ENCODE data around the gene PTPRA.

PTPRA gene

GRCh38 chr20:3038454-3038853 is 165.2 kb downstream of the PTPRA start:
- no peaks in the 10 kb centered on the region for H4K20me1 ChIP-seq (ENCODE audit: control insufficient read depth, insufficient read depth, low read depth, low read length)
- H3K4me2 ChIP-seq (ENCODE audit: low read length), result no peak overlapping the region
- H3F3A ChIP-seq (ENCODE audit: control insufficient read depth, insufficient read depth), result 0 out of 2 replicates have a peak, but pooled peaks cover 4% of the 10 kb centered on the region
- no peaks in the 10 kb centered on the region for H3K4me1 ChIP-seq (ENCODE audit: control insufficient read depth, low read length)
- H3K79me2 ChIP-seq (ENCODE audit: control insufficient read depth, low read length), result no peaks in the 10 kb centered on the region
- H3K9me3 ChIP-seq (ENCODE audit: control insufficient read depth, insufficient read depth, low read length), result no peaks in the 10 kb centered on the region
- TF ChIP-seq CTCF (IDR thresholded peaks at IDR 0.05; ENCODE audit: low read depth, low read length, poor library complexity, severe bottlenecking) (no peak), EZH2phosphoT487 (IDR thresholded peaks at IDR 0.05; ENCODE audit: borderline replicate concordance, low read length) (no peak)
- no peak overlapping the region for H3K27ac ChIP-seq (ENCODE audit: low read depth, low read length)
- no peak overlapping the region for H3K4me3 ChIP-seq (ENCODE audit: low read length)
- H3K36me3 ChIP-seq (ENCODE audit: control insufficient read depth, low read length), result peaks cover 50% of the 10 kb centered on the region
- no peaks in the 10 kb centered on the region for H3K27me3 ChIP-seq (ENCODE audit: control insufficient read depth, low read length)
- H3K9me2 ChIP-seq (replicated peaks; ENCODE audit: control insufficient read depth, low read length), result no peaks in the 10 kb centered on the region

GRCh38 chr20:3039426-3039825 is 166.1 kb downstream of the PTPRA start:
- H3K4me2 ChIP-seq (ENCODE audit: low read length), result no peak overlapping the region
- peaks cover 50% of the 10 kb centered on the region for H3K36me3 ChIP-seq (ENCODE audit: control insufficient read depth, low read length)
- H3K9me2 ChIP-seq (replicated peaks; ENCODE audit: control insufficient read depth, low read length), result no peaks in the 10 kb centered on the region
- no peaks in the 10 kb centered on the region for H3K4me1 ChIP-seq (ENCODE audit: control insufficient read depth, low read length)
- no peaks in the 10 kb centered on the region for H3K79me2 ChIP-seq (ENCODE audit: control insufficient read depth, low read length)
- no peak overlapping the region for H3K4me3 ChIP-seq (ENCODE audit: low read length)
- no peaks in the 10 kb centered on the region for H3K27me3 ChIP-seq (ENCODE audit: control insufficient read depth, low read length)
- no peak for TF ChIP-seq EZH2phosphoT487 (IDR thresholded peaks at IDR 0.05; ENCODE audit: borderline replicate concordance, low read length)
- no peak overlapping the region for H3K27ac ChIP-seq (ENCODE audit: low read depth, low read length)
- H3K9me3 ChIP-seq (ENCODE audit: control insufficient read depth, insufficient read depth, low read length), result no peaks in the 10 kb centered on the region
- no peaks in the 10 kb centered on the region for H4K20me1 ChIP-seq (ENCODE audit: control insufficient read depth, insufficient read depth, low read depth, low read length)
- 0 out of 2 replicates have a peak, but pooled peaks cover 4% of the 10 kb centered on the region for H3F3A ChIP-seq (ENCODE audit: control insufficient read depth, insufficient read depth)

GRCh38 chr20:3040086-3040485 is 166.8 kb downstream of the PTPRA start:
- no peak overlapping the region for H3K4me2 ChIP-seq (ENCODE audit: low read length)
- H3F3A ChIP-seq (ENCODE audit: control insufficient read depth, insufficient read depth), result 0 out of 2 replicates have a peak, but pooled peaks cover 4% of the 10 kb centered on the region
- no peaks in the 10 kb centered on the region for H3K79me2 ChIP-seq (ENCODE audit: control insufficient read depth, low read length)
- no peaks in the 10 kb centered on the region for H4K20me1 ChIP-seq (ENCODE audit: control insufficient read depth, insufficient read depth, low read depth, low read length)
- no peak overlapping the region for H3K27ac ChIP-seq (ENCODE audit: low read depth, low read length)
- H3K9me3 ChIP-seq (ENCODE audit: control insufficient read depth, insufficient read depth, low read length), result no peaks in the 10 kb centered on the region
- H3K4me3 ChIP-seq (ENCODE audit: low read length), result no peak overlapping the region
- TF ChIP-seq CTCF (IDR thresholded peaks at IDR 0.05; ENCODE audit: low read depth, low read length, poor library complexity, severe bottlenecking) (no peak), EZH2phosphoT487 (IDR thresholded peaks at IDR 0.05; ENCODE audit: borderline replicate concordance, low read length) (no peak)
- peaks cover 4% of the 10 kb centered on the region for H3K4me1 ChIP-seq (ENCODE audit: control insufficient read depth, low read length)
- no peaks in the 10 kb centered on the region for H3K27me3 ChIP-seq (ENCODE audit: control insufficient read depth, low read length)
- H3K9me2 ChIP-seq (replicated peaks; ENCODE audit: control insufficient read depth, low read length), result no peaks in the 10 kb centered on the region
- H3K36me3 ChIP-seq (ENCODE audit: control insufficient read depth, low read length), result peaks cover 50% of the 10 kb centered on the region

GRCh38 chr20:3041854-3042409 is 168.7 kb downstream of the PTPRA start:
- H3K9me2 ChIP-seq (replicated peaks; ENCODE audit: control insufficient read depth, low read length), result no peaks in the 10 kb centered on the region
- H3K4me3 ChIP-seq (ENCODE audit: low read length), result no peak overlapping the region
- no peaks in the 10 kb centered on the region for H3K27me3 ChIP-seq (ENCODE audit: control insufficient read depth, low read length)
- H3K4me1 ChIP-seq (ENCODE audit: control insufficient read depth, low read length), result peaks cover 11% of the 10 kb centered on the region
- 0 out of 2 replicates have a peak, but pooled peaks cover 4% of the 10 kb centered on the region for H3F3A ChIP-seq (ENCODE audit: control insufficient read depth, insufficient read depth)
- H4K20me1 ChIP-seq (ENCODE audit: control insufficient read depth, insufficient read depth, low read depth, low read length), result no peaks in the 10 kb centered on the region
- H3K36me3 ChIP-seq (ENCODE audit: control insufficient read depth, low read length), result peaks cover 41% of the 10 kb centered on the region
- H3K27ac ChIP-seq (ENCODE audit: low read depth, low read length), result no peak overlapping the region
- H3K4me2 ChIP-seq (ENCODE audit: low read length), result no peak overlapping the region
- TF ChIP-seq EZH2phosphoT487 (IDR thresholded peaks at IDR 0.05; ENCODE audit: borderline replicate concordance, low read length), result no peak
- no peak for TF ChIP-seq CTCF (IDR thresholded peaks at IDR 0.05; ENCODE audit: low read depth, low read length, poor library complexity, severe bottlenecking)
- no peaks in the 10 kb centered on the region for H3K9me3 ChIP-seq (ENCODE audit: control insufficient read depth, insufficient read depth, low read length)
- H3K79me2 ChIP-seq (ENCODE audit: control insufficient read depth, low read length), result peaks cover 10% of the 10 kb centered on the region
